PC-3 (cell line): Measurements from ENCODE around the gene PVALEF. TPM values are rescaled to one million over a fixed set of nuclear protein-coding genes. Genes with fewer than 3 reads are reported as not detected.

Source experiments
- ATAC-seq: fragments of 200-7000 bp; cut with Tn5 transposase; 2 replicates; pipeline ENCODE4 v1.9.1; 2020; ENCODE audit warnings: mild to moderate bottlenecking, moderate library complexity
- BruUV-seq: library from RNA; stranded (reverse); fragments of 400-500 nt; replicated peaks from 2 replicates; lab custom pipeline; 2021; lab: Mats Ljungman, UMichigan
- CTCF ChIA-PET: fragments of 300-600 bp; sonication (Branson Sonifier 250); formaldehyde crosslinking; loops from one replicate; lab custom pipeline; 2022; ENCODE audit warnings: antibody characterized with exemption; lab: Charles Lee
- POLR2A ChIA-PET: fragments of 300-600 bp; sonication (Branson Sonifier 250); formaldehyde crosslinking; loops from one replicate; lab custom pipeline; 2022; ENCODE audit warnings: antibody characterized with exemption; ENCODE audit not compliant: unreplicated experiment; lab: Charles Lee
- DNase-seq: peaks from one replicate; pipeline ENCODE4 v3.0.0-alpha.2; 2015
- H2AFZ ChIP-seq: fragments of 300-600 bp; sonication (generic); 2 replicates; pipeline ENCODE4 v1.6.0; 2016; ENCODE audit warnings: antibody characterized with exemption, low read length
- H3F3A ChIP-seq: fragments of 300-600 bp; sonication (generic); one replicate; pipeline ENCODE4 v1.6.0; 2017; ENCODE audit warnings: antibody characterized with exemption, low read length, control low read depth, mild to moderate bottlenecking; ENCODE audit not compliant: unreplicated experiment
- H3K27ac ChIP-seq: fragments of 300-600 bp; sonication (generic); 2 replicates; pipeline ENCODE4 v1.5.1; 2016; ENCODE audit warnings: mild to moderate bottlenecking, low read length
- H3K27me3 ChIP-seq: fragments of 300-600 bp; sonication (generic); 2 replicates; pipeline ENCODE4 v1.6.1; 2016; ENCODE audit warnings: low read length, mixed read lengths
- H3K36me3 ChIP-seq: fragments of 300-600 bp; sonication (generic); 2 replicates; pipeline ENCODE4 v1.6.1; 2016; ENCODE audit warnings: low read depth, mixed run types, low read length, mixed read lengths
- H3K4me1 ChIP-seq: fragments of 300-600 bp; sonication (generic); 2 replicates; pipeline ENCODE4 v1.5.1; 2016; ENCODE audit warnings: low read length; ENCODE audit not compliant: insufficient read depth
- H3K4me2 ChIP-seq: fragments of 300-600 bp; sonication (generic); 2 replicates; pipeline ENCODE4 v1.6.0; 2016; ENCODE audit warnings: low read length
- H3K4me3 ChIP-seq: fragments of 300-600 bp; sonication (generic); 2 replicates; pipeline ENCODE4 v1.5.1; 2016; ENCODE audit warnings: mild to moderate bottlenecking, low read length, mixed read lengths
- H3K79me2 ChIP-seq: fragments of 300-600 bp; sonication (generic); 2 replicates; pipeline ENCODE4 v1.6.1; 2017; ENCODE audit warnings: low read length, mixed read lengths
- H3K9ac ChIP-seq: fragments of 300-600 bp; sonication (generic); 2 replicates; pipeline ENCODE4 v1.6.0; 2016; ENCODE audit warnings: mild to moderate bottlenecking, low read length
- H3K9me2 ChIP-seq: fragments of 300-600 bp; sonication (generic); replicated peaks from 2 replicates; pipeline ENCODE4 v1.6.1; 2016; ENCODE audit warnings: mixed run types, low read length, mixed read lengths
- H3K9me3 ChIP-seq: fragments of 300-600 bp; sonication (generic); 2 replicates; pipeline ENCODE4 v1.6.1; 2016; ENCODE audit warnings: low read length, mixed read lengths
- H4K20me1 ChIP-seq: fragments of 300-600 bp; sonication (generic); 2 replicates; pipeline ENCODE4 v1.6.1; 2016; ENCODE audit warnings: low read length, mixed read lengths
- CTCF ChIP-seq: fragments of 300-600 bp; sonication (generic); conservative IDR thresholded peaks from 2 replicates; pipeline ENCODE4 v1.5.1; 2017; ENCODE audit warnings: antibody characterized with exemption, low read depth, mild to moderate bottlenecking, low read length
- EZH2 ChIP-seq: fragments of 300-600 bp; sonication (generic); IDR thresholded peaks from one replicate; pipeline ENCODE4 v1.6.1; 2017; ENCODE audit warnings: antibody characterized with exemption, mild to moderate bottlenecking, low read length; ENCODE audit not compliant: unreplicated experiment
- EZH2phosphoT487 ChIP-seq: fragments of 300-600 bp; sonication (generic); IDR thresholded peaks from 2 replicates; pipeline ENCODE4 v1.6.1; 2018; ENCODE audit warnings: mild to moderate bottlenecking, antibody characterized with exemption, low read length, borderline replicate concordance
- intact Hi-C: fragments of 100-400 bp; cut with micrococcal nuclease; formaldehyde crosslinking; loops from 2 replicates; pipeline ENCODE4 v1.9.0; 2023
- total RNA-seq: library from RNA; depleted of rRNA; stranded (reverse); fragments of >200 nt; gene quantifications from 2 replicates; pipeline ENCODE4 v1.2.3, GENCODE V29; 2014

Gene PVALEF
- total RNA-seq, 1 experiment from 2014 or later, result not detected

- Histone ChIP-seq H3K9ac (no peak overlapping the region), H2AFZ (no peak overlapping the region), H3K9me2 (no peaks in the 10 kb centered on the region), H3K4me3 (no peak overlapping the region), H3K4me2 (no peak overlapping the region), H3K27ac (no peak overlapping the region), H3F3A (no peaks in the 10 kb centered on the region), H3K27me3 (no peaks in the 10 kb centered on the region), H3K4me1 (peaks cover 13% of the 10 kb centered on the region), H4K20me1 (no peaks in the 10 kb centered on the region), H3K36me3 (no peaks in the 10 kb centered on the region), H3K79me2 (0 out of 2 replicates have a peak, but pooled peaks cover 3% of the 10 kb centered on the region), H3K9me3 (no peaks in the 10 kb centered on the region)
- BruUV-seq, result no TSS peak
- ATAC-seq (no peak), DNase-seq (no peak)
- no peak for TF ChIP-seq EZH2
- no peak for TF ChIP-seq EZH2phosphoT487
- no peak for TF ChIP-seq CTCF
- intact Hi-C loops, result no loop called here
- ChIA-PET CTCF (no interaction called here), POLR2A (no interaction called here)
Measured at GRCh38 chr17:81121841-81122733, 43.2 kb upstream of the PVALEF start.

DNA sequence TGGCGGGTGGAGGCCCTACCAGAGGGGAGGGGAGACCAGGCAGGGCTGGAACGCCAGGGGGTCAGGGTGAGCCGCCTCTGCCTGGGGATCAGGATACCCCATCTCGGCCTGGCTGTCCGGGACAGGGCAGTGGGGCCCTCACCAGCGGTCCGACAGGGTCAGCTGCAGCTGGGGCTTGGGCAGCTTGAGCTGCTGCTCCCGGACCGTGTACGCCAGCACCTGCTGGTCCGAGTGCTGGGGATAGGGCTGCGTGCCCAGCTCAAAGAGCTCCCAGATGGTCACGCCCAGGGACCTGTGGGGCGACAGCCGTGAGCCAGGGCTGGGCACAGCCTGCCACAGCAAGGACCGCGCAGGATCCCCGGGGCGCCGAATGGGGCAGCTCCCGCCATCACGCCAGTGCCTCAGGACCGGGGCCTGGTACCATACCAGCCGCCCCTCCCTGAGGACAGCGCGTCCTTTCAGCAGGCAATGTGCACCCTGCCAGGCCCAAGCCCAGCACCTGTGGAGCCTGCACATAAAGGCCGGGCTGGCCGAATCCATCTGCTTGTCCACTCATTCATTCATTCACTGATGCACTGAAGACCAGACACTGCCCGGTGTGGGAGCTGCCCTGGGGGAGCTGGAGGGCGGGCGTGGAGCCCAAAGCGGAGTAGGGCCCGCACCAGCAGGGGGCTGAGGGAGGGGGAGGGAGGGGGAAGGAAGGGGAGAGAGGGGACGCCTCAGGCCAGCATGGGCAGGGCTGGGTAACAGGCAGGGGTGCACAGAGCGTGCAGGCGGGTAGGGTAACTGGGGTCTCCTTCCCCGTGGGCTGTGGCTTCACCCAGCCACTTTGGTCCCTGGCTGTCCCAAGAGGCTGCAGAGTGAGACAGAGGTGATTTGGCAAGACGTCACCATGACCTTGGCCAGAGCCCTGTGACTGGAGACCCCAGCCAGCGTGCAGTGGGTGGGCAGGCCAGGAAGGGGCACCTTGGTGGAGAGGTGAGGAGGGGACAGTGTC is 42.0 kb upstream of the PVALEF start:
- no peak for DNase-seq
- Histone ChIP-seq H3K4me3 (no peak overlapping the region), H3K27ac (no peak overlapping the region), H2AFZ (no peak overlapping the region), H3K9ac (no peak overlapping the region), H3K9me3 (no peaks in the 10 kb centered on the region), H3K36me3 (no peaks in the 10 kb centered on the region), H3F3A (no peaks in the 10 kb centered on the region), H3K9me2 (no peaks in the 10 kb centered on the region), H3K79me2 (0 out of 2 replicates have a peak, but pooled peaks cover 3% of the 10 kb centered on the region), H4K20me1 (no peaks in the 10 kb centered on the region), H3K27me3 (no peaks in the 10 kb centered on the region), H3K4me2 (no peak overlapping the region), H3K4me1 (peaks cover 11% of the 10 kb centered on the region)
- no TSS peak for BruUV-seq
- intact Hi-C loops, result no loop called here
- ATAC-seq, result no peak
- POLR2A ChIA-PET, result no interaction called here
- CTCF ChIA-PET, result no interaction called here
- TF ChIP-seq EZH2phosphoT487, result no peak
- no peak for TF ChIP-seq EZH2
- no peak for TF ChIP-seq CTCF
